Lower leg skin (tissue), 3 donors: ENCODE data around the gene STRBP.

Source experiments
- POLR2A ChIP-seq, 2 donors: fragments of 450-650 bp; IDR thresholded peaks; one replicate each; pipeline ENCODE4 v1.6.1; 2016 to 2017; ENCODE audit warnings: antibody characterized with exemption in 2 of 2, mild to moderate bottlenecking in 1 of 2, moderate library complexity in 1 of 2
- TF ChIP-seq, protein P1 (sequence below), 3 donors: fragments of 450-650 bp; IDR thresholded peaks; one replicate each; pipeline ENCODE4 v1.5.1; 2016; ENCODE audit warnings: antibody characterized with exemption in 3 of 3, mild to moderate bottlenecking in 3 of 3, moderate library complexity in 2 of 3

DNA sequence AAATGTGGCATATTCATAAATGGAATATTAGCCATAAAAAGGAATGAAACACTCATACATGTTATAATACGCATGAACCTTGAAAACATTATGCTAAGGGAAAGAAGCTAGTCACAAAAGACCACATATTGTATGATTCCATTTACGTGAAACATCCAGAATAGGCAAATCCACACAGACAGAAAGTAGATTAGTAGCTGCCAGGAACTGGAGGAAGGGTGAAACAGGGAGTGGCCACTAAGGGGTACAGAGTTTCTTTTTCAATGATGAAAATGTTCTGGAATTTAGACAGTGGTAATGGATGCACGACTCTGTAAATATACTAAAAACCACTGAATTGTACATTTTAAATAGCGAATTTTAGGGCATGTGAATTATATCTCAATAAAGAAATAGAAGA lies 39.4 kb downstream of the STRBP start:
- TF ChIP-seq POLR2A (IDR thresholded peaks at IDR 0.05), result no peak
- TF ChIP-seq, protein P1, sequence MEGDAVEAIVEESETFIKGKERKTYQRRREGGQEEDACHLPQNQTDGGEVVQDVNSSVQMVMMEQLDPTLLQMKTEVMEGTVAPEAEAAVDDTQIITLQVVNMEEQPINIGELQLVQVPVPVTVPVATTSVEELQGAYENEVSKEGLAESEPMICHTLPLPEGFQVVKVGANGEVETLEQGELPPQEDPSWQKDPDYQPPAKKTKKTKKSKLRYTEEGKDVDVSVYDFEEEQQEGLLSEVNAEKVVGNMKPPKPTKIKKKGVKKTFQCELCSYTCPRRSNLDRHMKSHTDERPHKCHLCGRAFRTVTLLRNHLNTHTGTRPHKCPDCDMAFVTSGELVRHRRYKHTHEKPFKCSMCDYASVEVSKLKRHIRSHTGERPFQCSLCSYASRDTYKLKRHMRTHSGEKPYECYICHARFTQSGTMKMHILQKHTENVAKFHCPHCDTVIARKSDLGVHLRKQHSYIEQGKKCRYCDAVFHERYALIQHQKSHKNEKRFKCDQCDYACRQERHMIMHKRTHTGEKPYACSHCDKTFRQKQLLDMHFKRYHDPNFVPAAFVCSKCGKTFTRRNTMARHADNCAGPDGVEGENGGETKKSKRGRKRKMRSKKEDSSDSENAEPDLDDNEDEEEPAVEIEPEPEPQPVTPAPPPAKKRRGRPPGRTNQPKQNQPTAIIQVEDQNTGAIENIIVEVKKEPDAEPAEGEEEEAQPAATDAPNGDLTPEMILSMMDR (IDR thresholded peaks at IDR 0.05), result no peak
